Ovary (tissue), 9 donors: ENCODE results near the gene CTCFL. TPM values are rescaled to one million over a fixed set of nuclear protein-coding genes. Genes with fewer than 3 reads are reported as not detected.
"Not testable (repeated sequence)": the region's sequence is repeated elsewhere in the genome, so short reads cannot be mapped to it uniquely, and the experiment has no call there.

ENCODE experiments used
- DNase-seq, 5 donors: peaks; one replicate each; pipeline ENCODE4 v3.0.0-alpha.2; 2019 to 2020
- H3K27ac ChIP-seq, 2 donors: fragments of 200-600 bp; one replicate each; pipeline versions ENCODE4 v1.5.1 to v1.8.0; 2019 to 2022
- H3K27me3 ChIP-seq: fragments of 200-600 bp; one replicate; pipeline ENCODE4 v1.8.0; 2022
- H3K36me3 ChIP-seq: fragments of 200-600 bp; sonication (generic); one replicate; pipeline ENCODE4 v1.5.1; 2019
- H3K4me1 ChIP-seq: one replicate; pipeline ENCODE4 v1.8.1; 2013; ENCODE audit warnings: mild to moderate bottlenecking, moderate library complexity; ENCODE audit not compliant: insufficient read depth
- H3K4me3 ChIP-seq: fragments of 200-600 bp; sonication (generic); one replicate; pipeline ENCODE4 v1.5.1; 2017
- H3K9me3 ChIP-seq, 2 donors: fragments of 200-600 bp in 1 of 2; sonication (generic) in 1 of 2; one replicate each; pipeline versions ENCODE4 v1.5.1 to v1.8.1; 2013 to 2019; ENCODE audit warnings: mild to moderate bottlenecking in 1 of 2, moderate library complexity in 1 of 2
- EP300 ChIP-seq: sonication (generic); formaldehyde crosslinking; IDR thresholded peaks from one replicate; pipeline ENCODE4 v1.6.1; 2017; ENCODE audit warnings: antibody characterized with exemption
- POLR2A ChIP-seq: fragments of 450-650 bp; IDR thresholded peaks from one replicate; pipeline ENCODE4 v1.6.1; 2017; ENCODE audit warnings: antibody characterized with exemption, mild to moderate bottlenecking, moderate library complexity
- WGBS, 3 donors: extraction: QIAGEN DNeasy Blood & Tissue Kit in 1 of 3; methylation state at CpG; one replicate each; pipeline versions ENCODE4 v1.1.5 to v1.1.7; 2013 to 2017; 5-methylcytosine and 5-hydroxymethylcytosine counted together
- intact Hi-C, 4 donors: fragments of 100-400 bp; cut with DNase I; formaldehyde crosslinking; loops; one replicate each; pipeline versions ENCODE4 v1.11.0 to v1.15.1; 2022 to 2023
- polyA plus RNA-seq, 2 donors: library from polyadenylated mRNA; stranded (reverse); fragments of 200-250 nt in 1 of 2; fragments of 350-450 nt in 1 of 2; fragmentation: Illumina TruSeq in 1 of 2; extraction: RNeasy Lipid Tissue Mini Kit (QIAGEN cat#74804) in 1 of 2; gene quantifications; one replicate each; pipeline ENCODE4 v1.2.3, GENCODE V29; 2013 to 2014
- total RNA-seq, 7 donors: library from RNA; depleted of rRNA in 2 of 7; stranded (reverse); fragments of >200 nt in 2 of 7; fragmentation: NEBNext Ultra II Directional in 3 of 7; extraction: Animal tissue kit (Norgen Biotek cat#: 25700) in 3 of 7; gene quantifications; one replicate each; pipeline versions ENCODE4 v1.1.0 to v1.2.4, GENCODE V29; 2016 to 2023
- TF ChIP-seq, protein P1 (sequence below), 3 donors: fragments of 450-650 bp in 2 of 3; fragments of 200-600 bp in 1 of 3; IDR thresholded peaks; one replicate each; pipeline versions ENCODE4 v1.5.1 to v1.8.0; 2016 to 2022; ENCODE audit warnings: antibody characterized with exemption in 3 of 3, mild to moderate bottlenecking in 1 of 3
- donor health status: DM: no; HTN: no; CAD: no; lungs with moderate emphysema.
- donor health status: DM: no; HTN: no; CAD: no.
- donor health status: Bipolar disorder and iron deficiency.
- donor health status: DM: yes; HTN: yes; CAD: no.
- donor health status: DM: no; HTN: no; CAD: no.
- donor health status: DM: yes; HTN: yes; CAD: no.

The CTCFL gene
- total and polyA plus RNA-seq, 9 donors = 0.01 to 0.92 (median 0.17) TPM; not detected in 5

DNA sequence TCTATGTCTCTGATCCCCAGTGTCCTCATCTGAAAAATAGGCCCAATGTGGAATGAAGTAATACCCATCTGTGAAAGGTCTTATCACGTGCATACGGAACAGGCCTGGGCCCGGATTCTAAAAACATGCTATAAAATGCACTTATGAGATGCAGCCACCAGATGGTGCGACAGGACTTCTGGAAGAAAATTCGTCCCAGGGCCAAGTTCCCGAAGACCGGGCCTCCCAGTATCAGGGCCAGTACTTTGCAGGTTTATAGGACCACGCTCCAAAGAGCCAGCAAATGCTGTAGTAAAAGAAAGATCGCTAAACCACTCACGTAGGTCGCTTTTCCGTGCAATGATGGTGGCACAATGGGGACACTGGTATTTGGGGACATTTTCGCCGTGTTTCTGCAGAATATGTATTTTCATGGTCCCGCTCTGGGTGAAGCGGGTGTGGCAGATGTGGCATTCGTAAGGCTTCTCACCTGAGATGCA, 10.6 kb downstream of the CTCFL start:
- DNase-seq = peak; percentile 57 to 78 (median 74)
- intact Hi-C loops = loop anchor here (1.0 to 10.0 kb wide), 6 partner anchors 78 to 700 kb away; no protein-coding TSS in a partner anchor
- 28 to 34% (median 31%) methylated on average over 17 of the region's 17 CpGs for WGBS, 3 donors
- no peak overlapping the region for H3K4me3 ChIP-seq
- TF ChIP-seq POLR2A = no peak
- TF ChIP-seq, protein P1, sequence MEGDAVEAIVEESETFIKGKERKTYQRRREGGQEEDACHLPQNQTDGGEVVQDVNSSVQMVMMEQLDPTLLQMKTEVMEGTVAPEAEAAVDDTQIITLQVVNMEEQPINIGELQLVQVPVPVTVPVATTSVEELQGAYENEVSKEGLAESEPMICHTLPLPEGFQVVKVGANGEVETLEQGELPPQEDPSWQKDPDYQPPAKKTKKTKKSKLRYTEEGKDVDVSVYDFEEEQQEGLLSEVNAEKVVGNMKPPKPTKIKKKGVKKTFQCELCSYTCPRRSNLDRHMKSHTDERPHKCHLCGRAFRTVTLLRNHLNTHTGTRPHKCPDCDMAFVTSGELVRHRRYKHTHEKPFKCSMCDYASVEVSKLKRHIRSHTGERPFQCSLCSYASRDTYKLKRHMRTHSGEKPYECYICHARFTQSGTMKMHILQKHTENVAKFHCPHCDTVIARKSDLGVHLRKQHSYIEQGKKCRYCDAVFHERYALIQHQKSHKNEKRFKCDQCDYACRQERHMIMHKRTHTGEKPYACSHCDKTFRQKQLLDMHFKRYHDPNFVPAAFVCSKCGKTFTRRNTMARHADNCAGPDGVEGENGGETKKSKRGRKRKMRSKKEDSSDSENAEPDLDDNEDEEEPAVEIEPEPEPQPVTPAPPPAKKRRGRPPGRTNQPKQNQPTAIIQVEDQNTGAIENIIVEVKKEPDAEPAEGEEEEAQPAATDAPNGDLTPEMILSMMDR (IDR thresholded peaks at IDR 0.05) = peak; percentile 31 to 81 (median 63)
- H3K4me1 ChIP-seq = no peaks in the 10 kb centered on the region
- no peak overlapping the region for H3K27ac ChIP-seq
- no peaks in the 10 kb centered on the region for H3K9me3 ChIP-seq
- no peaks in the 10 kb centered on the region for H3K36me3 ChIP-seq
- H3K27me3 ChIP-seq = no peaks in the 10 kb centered on the region

DNA sequence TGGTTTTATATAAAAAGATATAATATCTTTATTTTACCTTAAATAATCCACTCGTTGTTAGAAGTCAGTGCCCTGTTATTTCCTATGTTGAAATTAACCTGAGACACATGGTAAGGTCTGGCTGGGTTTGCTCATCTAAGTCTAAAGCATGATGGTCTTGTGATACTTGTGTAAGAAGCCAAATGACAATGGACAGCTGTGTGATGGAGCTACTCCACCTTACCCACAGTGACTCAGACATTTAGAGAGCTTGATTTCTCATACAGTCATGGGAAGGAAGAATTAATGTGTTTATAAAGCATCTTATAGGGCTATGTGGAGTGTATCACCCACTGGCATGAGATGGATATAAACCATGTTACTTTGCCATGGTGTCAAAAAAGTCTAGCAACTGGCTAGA, 11.7 kb downstream of the CTCFL start:
- Histone ChIP-seq H3K27ac (no peak overlapping the region), H3K4me1 (no peaks in the 10 kb centered on the region), H3K4me3 (no peak overlapping the region), H3K36me3 (no peaks in the 10 kb centered on the region), H3K27me3 (no peaks in the 10 kb centered on the region), H3K9me3 (no peaks in the 10 kb centered on the region)
- intact Hi-C loops = loop anchor here in 2 of 4 donors (5.0 to 10.0 kb wide), 3 partner anchors 79 to 702 kb away; no protein-coding TSS in a partner anchor
- no peak for TF ChIP-seq POLR2A
- no peak for TF ChIP-seq EP300
- TF ChIP-seq, protein P1 (IDR thresholded peaks at IDR 0.05) = no peak
- WGBS, 3 donors = 68 to 78% (median 78%) methylated on average over 1 of the region's 1 CpG
- no peak for DNase-seq

DNA sequence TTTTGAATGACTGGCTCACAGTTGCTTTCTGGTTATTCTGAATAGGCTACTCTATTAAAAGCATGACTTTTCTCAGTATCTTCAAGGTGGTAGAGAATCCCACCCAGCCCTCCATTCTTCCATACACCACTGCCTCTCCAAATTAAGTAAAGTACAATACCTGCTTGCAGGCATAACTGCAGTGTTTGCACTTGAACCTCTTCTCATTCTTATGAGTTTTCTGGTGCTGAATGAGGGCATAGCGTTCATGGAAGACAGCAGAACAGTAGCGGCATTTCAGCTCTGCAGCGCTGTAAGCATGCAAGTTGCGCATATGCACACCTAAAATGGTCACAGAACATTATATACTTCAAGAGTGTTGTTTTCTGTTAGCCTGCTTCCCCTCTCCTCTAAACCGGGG, 12.5 kb downstream of the CTCFL start:
- no peak for DNase-seq
- intact Hi-C loops = loop anchor here in 2 of 4 donors (5.0 to 10.0 kb wide), 3 partner anchors 80 to 702 kb away; no protein-coding TSS in a partner anchor
- Histone ChIP-seq H3K4me3 (no peak overlapping the region), H3K27ac (no peak overlapping the region), H3K9me3 (no peaks in the 10 kb centered on the region), H3K36me3 (no peaks in the 10 kb centered on the region), H3K27me3 (no peaks in the 10 kb centered on the region), H3K4me1 (no peaks in the 10 kb centered on the region)
- 84 to 90% (median 87%) methylated on average over 5 of the region's 5 CpGs for WGBS, 3 donors
- TF ChIP-seq, protein P1 (IDR thresholded peaks at IDR 0.05) = no peak
- TF ChIP-seq POLR2A = no peak
- no peak for TF ChIP-seq EP300

DNA sequence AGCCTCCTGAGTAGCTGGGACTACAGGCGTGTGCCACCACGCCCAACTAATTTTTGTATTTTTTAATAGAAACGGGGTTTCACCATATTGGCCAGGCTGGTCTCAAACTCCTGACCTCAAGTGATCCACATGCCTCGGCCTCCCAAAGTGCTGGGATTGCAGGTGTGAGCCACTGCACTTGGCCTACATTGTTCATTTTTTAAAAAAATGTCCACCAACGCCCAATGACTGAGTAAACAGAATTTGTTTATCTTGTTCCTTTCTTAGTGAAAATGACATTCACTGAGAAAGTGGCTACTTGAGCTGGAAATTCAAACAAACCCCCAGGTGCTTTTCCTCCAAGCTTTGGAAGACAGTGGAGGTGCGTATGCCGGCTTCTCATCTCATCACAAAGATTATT, 13.2 kb downstream of the CTCFL start:
- not testable (repeated sequence) for H3K4me1 ChIP-seq, H3K27ac ChIP-seq, H3K4me3 ChIP-seq, H3K9me3 ChIP-seq, H3K36me3 ChIP-seq, H3K27me3 ChIP-seq, DNase-seq
- 87 to 91% (median 89%) methylated on average over 7 of the region's 7 CpGs for WGBS, 3 donors
- intact Hi-C loops = loop anchor here in 2 of 4 donors (5.0 to 10.0 kb wide), 3 partner anchors 81 to 703 kb away; no protein-coding TSS in a partner anchor

DNA sequence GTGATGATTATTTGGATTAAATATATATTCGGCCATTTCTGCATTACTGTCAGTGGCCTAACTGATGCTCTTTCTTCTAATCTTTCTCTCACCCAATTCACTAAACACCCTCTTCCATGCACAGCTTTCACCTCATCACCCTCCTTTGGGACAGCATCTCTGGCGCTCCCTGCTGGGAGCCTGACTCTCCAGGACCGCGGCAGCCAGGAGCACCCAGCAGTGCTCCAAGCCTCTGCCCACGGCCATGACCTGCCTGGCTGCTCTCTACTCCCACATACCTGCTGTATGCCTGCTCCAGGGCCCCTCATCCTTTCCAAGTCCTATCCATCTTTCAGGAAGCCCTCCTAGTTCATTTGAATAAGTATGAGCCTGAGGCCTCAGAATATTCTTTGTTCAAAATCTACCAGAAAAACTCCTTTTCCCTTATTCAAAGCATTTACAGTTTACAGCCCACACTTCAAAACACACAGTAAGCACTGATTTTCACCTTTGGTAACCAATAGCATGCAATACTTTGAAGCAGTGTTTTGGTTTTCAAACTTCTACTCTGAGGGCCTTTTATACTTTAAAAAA, 15.2 kb downstream of the CTCFL start:
- no peak for TF ChIP-seq POLR2A
- TF ChIP-seq, protein P1 (IDR thresholded peaks at IDR 0.05) = no peak
- no peak for TF ChIP-seq EP300
- DNase-seq = no peak
- no peaks in the 10 kb centered on the region for H3K36me3 ChIP-seq
- no peaks in the 10 kb centered on the region for H3K27me3 ChIP-seq
- no peak overlapping the region for H3K27ac ChIP-seq
- intact Hi-C loops = loop anchor here in 2 of 4 donors (5.0 to 10.0 kb wide), 3 partner anchors 83 to 705 kb away; no protein-coding TSS in a partner anchor
- no peaks in the 10 kb centered on the region for H3K4me1 ChIP-seq
- H3K9me3 ChIP-seq = no peaks in the 10 kb centered on the region
- no peak overlapping the region for H3K4me3 ChIP-seq
- WGBS, 3 donors = 31 to 41% (median 33%) methylated on average over 5 of the region's 5 CpGs
